WERI-Rb-1 (cell line): Measurements from ENCODE around the gene CD200R1.
A peak's percentile ranks its signal among the peaks of the same experiment; 100 is the strongest.

Source experiments
- DNase-seq: peaks from one replicate; pipeline ENCODE4 v3.0.0-alpha.2; 2020
- H3K27ac ChIP-seq: fragments of 250-450 bp; sonication (Bioruptor Pico); 2 replicates; pipeline ENCODE4 v1.5.1; 2020; ENCODE audit warnings: mild to moderate bottlenecking, moderate library complexity
- H3K27me3 ChIP-seq: fragments of 250-450 bp; sonication (Bioruptor Pico); 2 replicates; pipeline ENCODE4 v1.5.1; 2021; ENCODE audit warnings: mild to moderate bottlenecking, low read depth, moderate library complexity; ENCODE audit not compliant: insufficient read depth, severe bottlenecking
- H3K36me3 ChIP-seq: fragments of 250-450 bp; sonication (Bioruptor Pico); 2 replicates; pipeline ENCODE4 v1.5.1; 2020; ENCODE audit warnings: mild to moderate bottlenecking, moderate library complexity
- H3K4me3 ChIP-seq: 2 replicates; pipeline ENCODE4 v1.5.1; 2011; ENCODE audit warnings: low read depth, mild to moderate bottlenecking, control low read depth, low read length
- H3K9me3 ChIP-seq: fragments of 250-450 bp; sonication (Bioruptor Pico); 2 replicates; pipeline ENCODE4 v1.5.1; 2021; ENCODE audit warnings: mild to moderate bottlenecking, moderate library complexity; ENCODE audit not compliant: severe bottlenecking
- TF ChIP-seq, protein P1 (sequence below): IDR thresholded peaks from 2 replicates; pipeline ENCODE4 v1.5.1; 2011; ENCODE audit warnings: low read depth, mild to moderate bottlenecking, control low read depth, inconsistent platforms, low read length

The CD200R1 gene, protein sequence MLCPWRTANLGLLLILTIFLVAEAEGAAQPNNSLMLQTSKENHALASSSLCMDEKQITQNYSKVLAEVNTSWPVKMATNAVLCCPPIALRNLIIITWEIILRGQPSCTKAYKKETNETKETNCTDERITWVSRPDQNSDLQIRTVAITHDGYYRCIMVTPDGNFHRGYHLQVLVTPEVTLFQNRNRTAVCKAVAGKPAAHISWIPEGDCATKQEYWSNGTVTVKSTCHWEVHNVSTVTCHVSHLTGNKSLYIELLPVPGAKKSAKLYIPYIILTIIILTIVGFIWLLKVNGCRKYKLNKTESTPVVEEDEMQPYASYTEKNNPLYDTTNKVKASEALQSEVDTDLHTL

DNA sequence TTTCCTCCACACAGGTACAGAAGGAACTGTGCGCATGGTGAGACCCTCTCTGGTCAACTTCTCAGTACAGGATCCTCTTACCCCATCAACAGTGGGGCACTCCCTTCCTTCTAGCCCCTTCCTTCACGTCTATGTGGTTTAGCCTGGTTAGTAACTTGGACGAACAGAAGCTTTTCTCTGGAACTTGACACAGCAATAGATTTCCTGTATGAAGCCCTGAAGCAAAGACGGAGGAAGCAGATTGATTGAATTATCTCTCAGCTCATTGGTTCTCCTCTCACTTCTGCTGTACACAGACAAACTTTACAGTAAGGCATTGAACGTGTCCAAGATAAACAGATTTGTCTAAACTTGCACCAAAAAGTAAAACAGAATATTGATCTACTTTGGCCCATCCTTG lies at the start of gene CD200R1:
Gene CD200R1 (minus strand): TSS at position 210 of the 400 bp plus-strand sequence. CDS start 246 bp downstream, outside the sequence.
- Histone ChIP-seq H3K9me3 (no peaks in the 10 kb centered on the region), H3K4me3 (no peak within 1 kb of the TSS), H3K36me3 (no peaks in the 10 kb centered on the region), H3K27ac (no peak within 1 kb of the TSS), H3K27me3 (peaks cover 52% of the 10 kb centered on the region)
- TF ChIP-seq, protein P1, sequence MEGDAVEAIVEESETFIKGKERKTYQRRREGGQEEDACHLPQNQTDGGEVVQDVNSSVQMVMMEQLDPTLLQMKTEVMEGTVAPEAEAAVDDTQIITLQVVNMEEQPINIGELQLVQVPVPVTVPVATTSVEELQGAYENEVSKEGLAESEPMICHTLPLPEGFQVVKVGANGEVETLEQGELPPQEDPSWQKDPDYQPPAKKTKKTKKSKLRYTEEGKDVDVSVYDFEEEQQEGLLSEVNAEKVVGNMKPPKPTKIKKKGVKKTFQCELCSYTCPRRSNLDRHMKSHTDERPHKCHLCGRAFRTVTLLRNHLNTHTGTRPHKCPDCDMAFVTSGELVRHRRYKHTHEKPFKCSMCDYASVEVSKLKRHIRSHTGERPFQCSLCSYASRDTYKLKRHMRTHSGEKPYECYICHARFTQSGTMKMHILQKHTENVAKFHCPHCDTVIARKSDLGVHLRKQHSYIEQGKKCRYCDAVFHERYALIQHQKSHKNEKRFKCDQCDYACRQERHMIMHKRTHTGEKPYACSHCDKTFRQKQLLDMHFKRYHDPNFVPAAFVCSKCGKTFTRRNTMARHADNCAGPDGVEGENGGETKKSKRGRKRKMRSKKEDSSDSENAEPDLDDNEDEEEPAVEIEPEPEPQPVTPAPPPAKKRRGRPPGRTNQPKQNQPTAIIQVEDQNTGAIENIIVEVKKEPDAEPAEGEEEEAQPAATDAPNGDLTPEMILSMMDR: no peak
- DNase-seq: no peak

DNA sequence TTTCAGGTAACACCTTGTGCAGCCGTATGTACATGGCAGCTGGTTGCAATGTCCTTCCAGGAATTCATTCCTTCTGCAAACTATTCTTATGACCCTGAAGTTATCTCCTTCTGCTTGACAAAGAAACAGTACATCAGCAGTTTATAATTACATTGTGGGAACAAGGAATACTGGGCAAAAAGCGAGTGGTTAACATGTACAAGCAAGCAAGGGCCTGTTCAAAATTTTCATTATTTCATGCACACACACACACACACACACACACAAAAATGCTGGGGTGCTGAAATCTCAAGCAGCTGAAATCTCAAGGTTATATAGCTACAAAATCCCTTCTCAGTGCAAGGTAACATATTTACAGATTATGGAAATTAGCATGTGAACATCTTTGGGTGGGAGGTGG lies 46.6 kb upstream of the CD200R1 start:
- TF ChIP-seq, protein P1: no peak
- no peaks in the 10 kb centered on the region for H3K9me3 ChIP-seq
- peaks cover 15% of the 10 kb centered on the region for H3K36me3 ChIP-seq
- no peak for DNase-seq
- H3K27ac ChIP-seq: no peak overlapping the region
- no peak overlapping the region for H3K4me3 ChIP-seq
- no peaks in the 10 kb centered on the region for H3K27me3 ChIP-seq

DNA sequence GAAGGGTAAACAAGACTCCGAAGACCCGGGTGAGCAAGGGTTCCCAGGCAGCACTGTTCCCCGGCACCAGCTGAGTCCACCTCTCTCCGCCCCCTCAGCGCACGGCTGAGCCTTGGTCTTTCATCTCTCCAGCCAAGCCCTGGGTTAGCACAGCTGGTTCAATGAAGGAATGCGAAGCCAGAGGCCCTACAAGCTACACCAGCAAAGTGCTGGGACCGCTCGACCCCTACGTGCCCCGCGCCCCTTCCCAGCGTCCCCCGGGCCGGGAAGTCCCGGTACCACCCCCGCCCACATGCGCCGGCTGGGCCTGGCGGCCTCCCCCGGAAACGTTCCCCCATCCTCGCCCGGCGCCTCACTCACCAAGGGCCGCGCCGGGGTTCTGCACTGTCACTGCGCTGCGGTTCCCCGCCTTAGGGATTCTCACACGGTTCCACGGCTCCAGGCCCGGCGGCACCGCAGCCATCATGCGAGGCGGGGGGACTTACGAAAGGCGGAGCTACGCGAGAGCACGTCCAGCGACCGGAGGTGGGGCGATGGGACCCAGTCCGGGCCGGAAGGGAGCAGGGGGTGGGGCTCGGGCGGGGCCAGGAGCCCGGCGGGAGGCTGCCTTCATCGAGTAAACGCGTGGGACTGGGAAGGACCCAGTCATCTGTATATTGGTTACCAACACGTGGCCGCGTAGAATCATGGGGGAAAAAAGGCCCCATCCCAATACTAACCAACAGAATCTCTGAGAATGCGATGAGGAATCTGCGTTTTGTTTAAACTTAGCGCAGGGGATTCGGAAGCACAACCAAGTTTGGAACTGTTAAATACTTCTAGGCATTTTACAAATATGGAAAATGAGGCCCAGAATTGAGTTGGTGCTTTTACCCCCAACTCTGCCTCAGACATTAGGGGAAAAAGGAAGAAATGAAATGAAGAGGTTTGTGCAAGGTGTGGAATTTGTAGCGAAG lies 44.6 kb upstream of the CD200R1 start:
- TF ChIP-seq, protein P1: no peak
- H3K36me3 ChIP-seq: peaks cover 34% of the 10 kb centered on the region
- no peaks in the 10 kb centered on the region for H3K27me3 ChIP-seq
- peak overlapping the region; percentile 56 for H3K4me3 ChIP-seq
- H3K27ac ChIP-seq: peak overlapping the region; percentile 90
- DNase-seq: peak; percentile 90
- no peaks in the 10 kb centered on the region for H3K9me3 ChIP-seq

DNA sequence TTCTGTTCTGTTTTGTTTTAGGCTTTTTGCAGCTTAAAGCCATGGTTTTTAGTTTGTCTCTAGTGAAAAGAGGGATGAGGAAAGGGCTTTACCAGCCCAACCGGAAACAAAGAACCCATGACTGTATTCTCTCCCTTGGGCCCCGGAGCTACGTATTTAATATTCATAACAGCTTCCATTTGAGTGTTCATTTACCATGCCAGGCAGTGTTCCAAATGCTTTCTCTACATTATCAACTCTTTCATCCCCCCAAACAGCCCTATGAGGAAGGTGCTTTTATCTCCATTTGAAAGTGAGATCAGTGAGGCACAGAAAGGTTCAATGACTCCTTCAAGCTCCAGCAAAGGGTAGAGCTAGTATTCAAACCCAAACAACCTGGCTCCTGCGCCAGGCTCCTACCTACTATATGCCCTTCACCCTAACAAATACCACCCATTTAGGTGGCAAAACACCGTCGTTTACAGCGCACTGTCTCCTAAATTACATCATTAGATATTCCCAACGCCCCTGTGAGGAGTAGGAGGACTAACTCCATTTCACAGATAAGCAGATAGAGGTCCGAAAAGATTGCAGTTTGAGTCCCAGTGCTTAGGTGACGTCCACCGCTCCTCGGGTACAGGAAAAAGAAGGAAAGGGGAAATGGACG lies 43.8 kb upstream of the CD200R1 start:
- H3K27ac ChIP-seq: peak overlapping the region; percentile 90
- H3K4me3 ChIP-seq: peak overlapping the region; percentile 56
- TF ChIP-seq, protein P1: no peak
- H3K9me3 ChIP-seq: no peaks in the 10 kb centered on the region
- no peak for DNase-seq
- H3K27me3 ChIP-seq: no peaks in the 10 kb centered on the region
- H3K36me3 ChIP-seq: peaks cover 40% of the 10 kb centered on the region

DNA sequence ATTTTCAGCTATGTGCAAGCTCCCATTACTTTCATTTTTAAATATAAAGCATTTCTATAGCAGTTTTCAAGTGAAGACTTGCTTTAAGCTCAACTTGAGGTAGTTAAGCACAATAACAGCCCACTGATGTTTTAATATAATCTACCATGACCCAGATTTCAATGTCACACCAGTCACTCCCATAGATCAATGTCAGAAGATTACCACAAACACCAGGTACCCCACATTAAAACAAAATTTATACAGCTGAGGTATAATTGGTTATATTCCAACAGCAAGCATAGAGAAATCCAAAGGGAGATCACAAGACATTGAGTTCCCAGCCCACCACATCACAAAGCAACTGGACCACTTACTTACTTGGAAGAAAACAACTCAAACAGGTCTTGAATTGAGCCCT lies 38.7 kb upstream of the CD200R1 start:
- Histone ChIP-seq H3K27ac (no peak overlapping the region), H3K9me3 (no peaks in the 10 kb centered on the region), H3K4me3 (no peak overlapping the region), H3K36me3 (peaks cover 57% of the 10 kb centered on the region), H3K27me3 (no peaks in the 10 kb centered on the region)
- no peak for DNase-seq
- TF ChIP-seq, protein P1: no peak
